HEK293 (cell line): ENCODE measurements around the gene COX19.
A peak's percentile ranks its signal among the peaks of the same experiment; 100 is the strongest.

ENCODE experiments used
- CTCF ChIA-PET: fragments of 350-600 bp; formaldehyde crosslinking; extraction: SDS; loops from one replicate; lab custom pipeline; 2021; ENCODE audit warnings: antibody characterized with exemption; lab: Yijun Ruan, JAX
- POLR2A ChIA-PET: fragments of 300-600 bp; formaldehyde crosslinking; extraction: SDS; loops from one replicate; lab custom pipeline; 2020; ENCODE audit warnings: antibody characterized with exemption, inconsistent platforms; lab: Yijun Ruan, JAX
- H3K27ac ChIP-seq: fragments of 200-500 bp; sonication (Bioruptor generic); 2 replicates; pipeline ENCODE4 v1.5.1; 2014; ENCODE audit warnings: low read depth, low read length, control low read depth, inconsistent platforms; ENCODE audit errors: extremely low read depth
- H3K36me3 ChIP-seq, 2 experiments: fragments of 200-500 bp in 1 of 2; sonication (Bioruptor generic) in 1 of 2; 1 replicate in 1 of 2; 2 replicates in 1 of 2; pipeline ENCODE4 v1.5.1; 2014 to 2017; ENCODE audit warnings: inconsistent platforms in 2 of 2, low read length in 2 of 2; ENCODE audit not compliant: control insufficient read depth in 2 of 2, insufficient read depth in 1 of 2
- H3K4me1 ChIP-seq: fragments of 200-500 bp; sonication (Bioruptor generic); 2 replicates; pipeline ENCODE4 v1.5.1; 2014; ENCODE audit warnings: mild to moderate bottlenecking, low read length, inconsistent platforms; ENCODE audit not compliant: control insufficient read depth, insufficient read depth
- H3K4me3 ChIP-seq: 2 replicates; pipeline ENCODE4 v1.5.1; 2011; ENCODE audit warnings: low read depth, mild to moderate bottlenecking, control low read depth, low read length, moderate library complexity
- H3K9me3 ChIP-seq: fragments of 200-500 bp; sonication (Bioruptor generic); 2 replicates; pipeline ENCODE4 v1.5.1; 2014; ENCODE audit warnings: low read depth, low read length, inconsistent platforms; ENCODE audit not compliant: control insufficient read depth, insufficient read depth
- KLF8 ChIP-seq: fragments of 450-650 bp; formaldehyde crosslinking; IDR thresholded peaks from 2 replicates; pipeline ENCODE4 v1.5.1; 2016; ENCODE audit warnings: missing biosample characterization, missing genetic modification characterization
- PATZ1 ChIP-seq: fragments of 450-650 bp; formaldehyde crosslinking; IDR thresholded peaks from 2 replicates; pipeline ENCODE4 v1.5.1; 2016; ENCODE audit warnings: missing biosample characterization, missing genetic modification characterization
- SP7 ChIP-seq: fragments of 450-650 bp; formaldehyde crosslinking; IDR thresholded peaks from 2 replicates; pipeline ENCODE4 v1.5.1; 2016; ENCODE audit warnings: missing biosample characterization, missing genetic modification characterization
- TRIM28 ChIP-seq: IDR thresholded peaks from 2 replicates; pipeline ENCODE4 v1.6.1; 2011; ENCODE audit warnings: low read length, control low read depth, borderline replicate concordance
- WT1 ChIP-seq: fragments of 450-650 bp; formaldehyde crosslinking; IDR thresholded peaks from 2 replicates; pipeline ENCODE4 v1.5.1; 2016; ENCODE audit warnings: missing biosample characterization, missing genetic modification characterization
- YY1 ChIP-seq: fragments of 450-650 bp; formaldehyde crosslinking; IDR thresholded peaks from 2 replicates; pipeline ENCODE4 v1.5.1; 2018; ENCODE audit warnings: missing biosample characterization, missing genetic modification characterization
- ZBTB21 ChIP-seq: fragments of 450-650 bp; formaldehyde crosslinking; IDR thresholded peaks from 2 replicates; pipeline ENCODE4 v1.5.1; 2017; ENCODE audit warnings: missing biosample characterization, missing genetic modification characterization
- ZNF157 ChIP-seq: fragments of 450-650 bp; formaldehyde crosslinking; IDR thresholded peaks from 2 replicates; pipeline ENCODE4 v1.5.1; 2016; ENCODE audit warnings: missing biosample characterization, missing genetic modification characterization
- ZNF16 ChIP-seq: fragments of 450-650 bp; formaldehyde crosslinking; IDR thresholded peaks from 2 replicates; pipeline ENCODE4 v1.5.1; 2016; ENCODE audit warnings: low read depth, missing biosample characterization, missing genetic modification characterization
- ZNF175 ChIP-seq: fragments of 450-650 bp; formaldehyde crosslinking; IDR thresholded peaks from 2 replicates; pipeline ENCODE4 v1.5.1; 2016; ENCODE audit warnings: missing biosample characterization, missing genetic modification characterization
- ZNF18 ChIP-seq: fragments of 450-650 bp; formaldehyde crosslinking; IDR thresholded peaks from 2 replicates; pipeline ENCODE4 v1.5.1; 2016; ENCODE audit warnings: missing biosample characterization, missing genetic modification characterization
- ZNF248 ChIP-seq: fragments of 450-650 bp; formaldehyde crosslinking; IDR thresholded peaks from 2 replicates; pipeline ENCODE4 v1.5.1; 2017; ENCODE audit warnings: missing biosample characterization, missing genetic modification characterization
- ZNF274 ChIP-seq, 2 experiments: fragments of 200-500 bp in 1 of 2; fragments of 450-650 bp in 1 of 2; sonication (Bioruptor generic) in 1 of 2; formaldehyde crosslinking in 1 of 2; IDR thresholded peaks; 2 replicates each; pipeline versions ENCODE4 v1.5.1 to v1.6.1; 2014 to 2016; ENCODE audit warnings: borderline replicate concordance in 1 of 2, inconsistent platforms in 1 of 2, low read length in 1 of 2, missing biosample characterization in 1 of 2, missing genetic modification characterization in 1 of 2
- ZNF292 ChIP-seq: fragments of 450-650 bp; formaldehyde crosslinking; IDR thresholded peaks from 2 replicates; pipeline ENCODE4 v1.5.1; 2016; ENCODE audit warnings: low read depth, missing biosample characterization, missing genetic modification characterization, borderline replicate concordance
- ZNF530 ChIP-seq: fragments of 450-650 bp; formaldehyde crosslinking; IDR thresholded peaks from 2 replicates; pipeline ENCODE4 v1.5.1; 2016; ENCODE audit warnings: low read depth, missing biosample characterization, missing genetic modification characterization
- ZNF571 ChIP-seq: fragments of 450-650 bp; formaldehyde crosslinking; IDR thresholded peaks from 2 replicates; pipeline ENCODE4 v1.5.0; 2017; ENCODE audit warnings: missing biosample characterization, missing genetic modification characterization
- ZNF596 ChIP-seq: fragments of 450-650 bp; IDR thresholded peaks from 2 replicates; pipeline ENCODE4 v1.5.0; 2018; ENCODE audit warnings: missing biosample characterization, mild to moderate bottlenecking, missing genetic modification characterization, moderate library complexity
- ZNF670 ChIP-seq: fragments of 450-650 bp; formaldehyde crosslinking; IDR thresholded peaks from 2 replicates; pipeline ENCODE4 v1.5.1; 2016; ENCODE audit warnings: missing biosample characterization, missing genetic modification characterization, low read depth
- ZNF792 ChIP-seq: fragments of 450-650 bp; formaldehyde crosslinking; IDR thresholded peaks from 2 replicates; pipeline ENCODE4 v1.5.1; 2016; ENCODE audit warnings: missing biosample characterization, missing genetic modification characterization
- ZSCAN23 ChIP-seq: fragments of 450-650 bp; formaldehyde crosslinking; IDR thresholded peaks from 2 replicates; pipeline ENCODE4 v1.5.1; 2016; ENCODE audit warnings: missing biosample characterization, missing genetic modification characterization
- TF ChIP-seq, protein P1 (sequence below): sonication (generic); formaldehyde crosslinking; IDR thresholded peaks from 2 replicates; pipeline ENCODE4 v1.8.1; 2022; ENCODE audit warnings: mild to moderate bottlenecking, moderate library complexity, missing genetic modification reagents
- TF ChIP-seq, protein P2 (sequence below): fragments of 450-650 bp; formaldehyde crosslinking; IDR thresholded peaks from 2 replicates; pipeline ENCODE4 v1.5.0; 2017; ENCODE audit warnings: missing biosample characterization, missing genetic modification characterization, borderline replicate concordance

Gene COX19

DNA sequence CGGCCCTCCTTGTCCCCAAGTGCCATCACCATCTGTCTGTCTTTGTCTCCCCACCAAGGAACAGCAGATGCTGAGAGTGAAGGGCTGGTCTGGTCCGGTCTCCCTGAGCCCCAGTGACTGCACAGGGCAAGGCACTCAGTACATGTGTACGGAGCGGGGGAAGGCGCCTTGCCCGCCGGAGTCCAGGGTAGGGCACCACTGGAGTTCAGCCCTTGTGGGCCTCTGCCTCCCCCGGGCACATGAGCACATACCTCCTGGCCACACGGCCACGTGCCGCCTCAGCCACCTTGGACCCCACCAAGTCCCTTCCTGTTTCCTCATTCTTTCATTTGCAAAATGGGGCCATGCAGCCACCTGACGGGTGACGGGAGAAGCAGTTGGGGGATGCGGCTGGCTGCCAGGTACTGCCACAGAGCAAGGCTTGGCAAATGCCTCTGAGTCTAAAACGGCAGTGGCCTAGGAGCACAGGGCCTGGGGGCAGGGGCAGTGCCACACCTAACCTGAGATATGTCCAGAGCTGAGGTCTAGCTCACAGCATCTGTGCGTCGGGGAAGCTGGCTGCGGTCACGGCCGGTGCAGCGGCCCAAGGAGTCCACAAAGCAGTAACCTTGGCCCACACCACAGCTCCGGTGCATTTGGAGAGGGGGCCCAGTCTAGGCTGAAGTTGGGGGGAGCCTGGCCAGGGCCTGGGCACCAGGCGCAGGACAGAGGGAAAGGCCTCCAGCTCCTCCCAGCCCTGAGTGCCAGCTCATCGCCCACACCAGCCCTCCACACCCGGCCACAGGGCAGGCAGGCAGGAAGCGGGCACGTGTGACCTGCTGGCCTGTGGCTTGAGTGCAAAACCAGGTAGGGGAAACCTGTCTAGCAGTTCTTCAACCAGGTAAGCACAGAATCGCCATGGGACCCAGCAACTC lies 26.1 kb downstream of the COX19 start:
- TF ChIP-seq ZNF157 (tag by site-specific recombination) = peak; percentile 91
- no peak for TF ChIP-seq ZNF248 (tag by site-specific recombination)
- Histone ChIP-seq H3K9me3 (no peaks in the 10 kb centered on the region), H3K4me1 (no peaks in the 10 kb centered on the region; the same call in 1 of the 2 replicates), H3K36me3 (no peaks in the 10 kb centered on the region), H3K4me3 (no peak overlapping the region), H3K27ac (no peak overlapping the region)
- CTCF ChIA-PET = interaction anchor here (0.6 kb wide), 1 partner anchor 358 kb away, joined by 3 read pairs; no protein-coding TSS in a partner anchor
- POLR2A ChIA-PET = no interaction called here

DNA sequence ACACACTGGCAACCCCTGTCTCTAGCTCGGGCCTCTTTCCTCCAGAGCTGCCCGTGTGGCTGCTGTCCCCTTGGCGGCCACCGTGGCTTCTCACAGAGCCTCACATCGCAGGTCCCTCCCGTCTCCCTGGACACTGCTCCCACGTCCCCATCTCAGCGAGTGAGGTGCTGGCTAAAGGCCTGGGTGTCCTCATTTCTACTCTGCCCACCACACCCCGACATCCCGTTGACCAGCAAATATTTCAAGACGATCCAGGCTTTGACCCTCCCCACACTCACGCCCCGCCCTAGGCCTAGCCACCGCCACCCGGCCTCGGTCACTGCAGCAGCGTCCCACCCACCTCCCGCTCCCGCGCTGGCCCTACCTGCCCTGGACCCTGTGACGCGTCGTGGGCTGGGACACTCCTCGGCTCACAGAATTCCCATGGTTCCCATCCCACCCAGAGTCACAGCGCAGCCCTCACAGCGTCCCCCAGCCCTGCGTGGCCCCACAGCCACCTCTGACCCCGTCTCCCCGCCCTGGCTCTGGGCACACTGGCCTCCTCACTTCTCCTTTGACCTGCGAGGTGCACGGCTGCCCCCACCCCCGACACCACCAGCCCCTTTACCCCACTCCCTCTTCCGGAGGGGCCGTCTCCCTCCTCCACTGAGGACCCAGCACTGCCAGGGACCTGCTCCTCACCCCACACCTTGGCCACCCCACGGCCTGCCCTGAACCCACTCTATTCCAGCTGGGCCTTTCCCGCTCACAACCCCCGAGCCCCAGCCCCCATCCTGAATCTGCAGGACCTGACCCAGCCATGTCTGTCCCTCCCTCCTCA lies 27.7 kb downstream of the COX19 start:
- H3K27ac ChIP-seq = no peak overlapping the region
- no peaks in the 10 kb centered on the region for H3K4me1 ChIP-seq
- H3K4me3 ChIP-seq = no peak overlapping the region
- ChIA-PET CTCF (no interaction called here), POLR2A (no interaction called here)
- H3K9me3 ChIP-seq = no peaks in the 10 kb centered on the region
- H3K36me3 ChIP-seq = no peaks in the 10 kb centered on the region
- no peak for TF ChIP-seq ZNF571
- TF ChIP-seq, protein P1, sequence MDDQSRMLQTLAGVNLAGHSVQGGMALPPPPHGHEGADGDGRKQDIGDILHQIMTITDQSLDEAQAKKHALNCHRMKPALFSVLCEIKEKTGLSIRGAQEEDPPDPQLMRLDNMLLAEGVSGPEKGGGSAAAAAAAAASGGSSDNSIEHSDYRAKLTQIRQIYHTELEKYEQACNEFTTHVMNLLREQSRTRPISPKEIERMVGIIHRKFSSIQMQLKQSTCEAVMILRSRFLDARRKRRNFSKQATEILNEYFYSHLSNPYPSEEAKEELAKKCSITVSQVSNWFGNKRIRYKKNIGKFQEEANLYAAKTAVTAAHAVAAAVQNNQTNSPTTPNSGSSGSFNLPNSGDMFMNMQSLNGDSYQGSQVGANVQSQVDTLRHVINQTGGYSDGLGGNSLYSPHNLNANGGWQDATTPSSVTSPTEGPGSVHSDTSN (CRISPR knock-in tag) = no peak
- TF ChIP-seq ZBTB21 (tag by site-specific recombination) = no peak
- TF ChIP-seq ZNF292 = no peak
- TF ChIP-seq TRIM28 = no peak
- no peak for TF ChIP-seq ZNF175
- no peak for TF ChIP-seq WT1 (tag by site-specific recombination)
- TF ChIP-seq YY1 (tag by site-specific recombination) = no peak
- no peak for TF ChIP-seq ZNF596 (tag by site-specific recombination)
- TF ChIP-seq ZSCAN23 = no peak
- no peak for TF ChIP-seq ZNF530
- no peak for TF ChIP-seq KLF8
- no peak for TF ChIP-seq ZNF274 (IDR thresholded peaks at IDR 0.05; ENCODE audit: low read length)
- no peak for TF ChIP-seq ZNF274 (tag by site-specific recombination; IDR thresholded peaks at IDR 0.05; ENCODE audit: borderline replicate concordance)
- no peak for TF ChIP-seq PATZ1
- no peak for TF ChIP-seq ZNF792
- TF ChIP-seq SP7 (tag by site-specific recombination) = no peak
- TF ChIP-seq ZNF16 (tag by site-specific recombination) = no peak
- no peak for TF ChIP-seq ZNF18 (tag by site-specific recombination)
- TF ChIP-seq, protein P2, sequence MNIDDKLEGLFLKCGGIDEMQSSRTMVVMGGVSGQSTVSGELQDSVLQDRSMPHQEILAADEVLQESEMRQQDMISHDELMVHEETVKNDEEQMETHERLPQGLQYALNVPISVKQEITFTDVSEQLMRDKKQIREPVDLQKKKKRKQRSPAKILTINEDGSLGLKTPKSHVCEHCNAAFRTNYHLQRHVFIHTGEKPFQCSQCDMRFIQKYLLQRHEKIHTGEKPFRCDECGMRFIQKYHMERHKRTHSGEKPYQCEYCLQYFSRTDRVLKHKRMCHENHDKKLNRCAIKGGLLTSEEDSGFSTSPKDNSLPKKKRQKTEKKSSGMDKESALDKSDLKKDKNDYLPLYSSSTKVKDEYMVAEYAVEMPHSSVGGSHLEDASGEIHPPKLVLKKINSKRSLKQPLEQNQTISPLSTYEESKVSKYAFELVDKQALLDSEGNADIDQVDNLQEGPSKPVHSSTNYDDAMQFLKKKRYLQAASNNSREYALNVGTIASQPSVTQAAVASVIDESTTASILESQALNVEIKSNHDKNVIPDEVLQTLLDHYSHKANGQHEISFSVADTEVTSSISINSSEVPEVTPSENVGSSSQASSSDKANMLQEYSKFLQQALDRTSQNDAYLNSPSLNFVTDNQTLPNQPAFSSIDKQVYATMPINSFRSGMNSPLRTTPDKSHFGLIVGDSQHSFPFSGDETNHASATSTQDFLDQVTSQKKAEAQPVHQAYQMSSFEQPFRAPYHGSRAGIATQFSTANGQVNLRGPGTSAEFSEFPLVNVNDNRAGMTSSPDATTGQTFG (tag by site-specific recombination) = no peak
- no peak for TF ChIP-seq ZNF670 (tag by site-specific recombination)
